ENCODE measurements around the gene PCDHA13.

DNA sequence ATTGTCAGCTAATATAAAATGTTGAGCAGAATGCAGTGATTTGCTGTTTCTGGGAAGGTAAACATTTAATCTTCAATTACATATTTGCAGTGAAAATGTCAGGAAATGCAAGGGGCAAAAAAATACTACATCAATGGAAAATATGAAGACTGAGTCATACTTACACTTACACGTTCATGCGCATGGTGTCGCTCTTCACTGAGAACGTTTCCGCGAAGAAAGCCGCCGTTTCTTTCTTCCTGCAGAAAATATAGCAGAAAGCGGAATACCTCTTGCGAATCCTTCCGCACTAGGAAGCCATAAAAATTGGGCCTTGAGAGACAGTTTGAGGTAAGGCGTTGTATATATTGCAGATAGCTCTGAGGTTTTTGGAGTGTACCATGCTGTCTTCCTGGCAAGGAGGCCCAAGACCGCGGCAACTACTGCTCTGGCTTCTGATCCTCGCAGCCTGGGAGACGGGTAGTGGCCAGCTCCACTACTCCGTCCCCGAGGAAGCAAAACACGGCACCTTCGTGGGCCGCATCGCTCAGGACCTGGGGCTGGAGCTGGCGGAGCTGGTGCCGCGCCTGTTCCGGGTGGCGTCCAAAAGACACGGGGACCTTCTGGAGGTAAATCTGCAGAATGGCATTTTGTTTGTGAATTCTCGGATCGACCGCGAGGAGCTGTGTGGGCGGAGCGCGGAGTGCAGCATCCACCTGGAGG lies at the start of gene PCDHA13:
- TF ChIP-seq POLR2A (IDR thresholded peaks at IDR 0.05; ENCODE audit: low read depth, low read length): no peak
- TF ChIP-seq, protein P1, sequence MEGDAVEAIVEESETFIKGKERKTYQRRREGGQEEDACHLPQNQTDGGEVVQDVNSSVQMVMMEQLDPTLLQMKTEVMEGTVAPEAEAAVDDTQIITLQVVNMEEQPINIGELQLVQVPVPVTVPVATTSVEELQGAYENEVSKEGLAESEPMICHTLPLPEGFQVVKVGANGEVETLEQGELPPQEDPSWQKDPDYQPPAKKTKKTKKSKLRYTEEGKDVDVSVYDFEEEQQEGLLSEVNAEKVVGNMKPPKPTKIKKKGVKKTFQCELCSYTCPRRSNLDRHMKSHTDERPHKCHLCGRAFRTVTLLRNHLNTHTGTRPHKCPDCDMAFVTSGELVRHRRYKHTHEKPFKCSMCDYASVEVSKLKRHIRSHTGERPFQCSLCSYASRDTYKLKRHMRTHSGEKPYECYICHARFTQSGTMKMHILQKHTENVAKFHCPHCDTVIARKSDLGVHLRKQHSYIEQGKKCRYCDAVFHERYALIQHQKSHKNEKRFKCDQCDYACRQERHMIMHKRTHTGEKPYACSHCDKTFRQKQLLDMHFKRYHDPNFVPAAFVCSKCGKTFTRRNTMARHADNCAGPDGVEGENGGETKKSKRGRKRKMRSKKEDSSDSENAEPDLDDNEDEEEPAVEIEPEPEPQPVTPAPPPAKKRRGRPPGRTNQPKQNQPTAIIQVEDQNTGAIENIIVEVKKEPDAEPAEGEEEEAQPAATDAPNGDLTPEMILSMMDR (conservative IDR thresholded peaks at IDR 0.05; ENCODE audit: low read depth, low read length): no peak
- TF ChIP-seq, protein P2, sequence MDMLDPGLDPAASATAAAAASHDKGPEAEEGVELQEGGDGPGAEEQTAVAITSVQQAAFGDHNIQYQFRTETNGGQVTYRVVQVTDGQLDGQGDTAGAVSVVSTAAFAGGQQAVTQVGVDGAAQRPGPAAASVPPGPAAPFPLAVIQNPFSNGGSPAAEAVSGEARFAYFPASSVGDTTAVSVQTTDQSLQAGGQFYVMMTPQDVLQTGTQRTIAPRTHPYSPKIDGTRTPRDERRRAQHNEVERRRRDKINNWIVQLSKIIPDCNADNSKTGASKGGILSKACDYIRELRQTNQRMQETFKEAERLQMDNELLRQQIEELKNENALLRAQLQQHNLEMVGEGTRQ (IDR thresholded peaks at IDR 0.05; ENCODE audit: low read depth, low read length): no peak
- no peak for TF ChIP-seq RCOR1 (IDR thresholded peaks at IDR 0.05; ENCODE audit: insufficient replicate concordance, low read length)
- no peak for TF ChIP-seq SMC3 (IDR thresholded peaks at IDR 0.05; ENCODE audit: low read depth, low read length)
- no peak for TF ChIP-seq BHLHE40 (IDR thresholded peaks at IDR 0.05; ENCODE audit: low read depth, low read length)

Data from IMR-90 (cell line).